Ammon's horn (tissue), 1 donor: ENCODE results near the gene OR1M1.

Source experiments
- DNase-seq: peaks from one replicate; pipeline ENCODE4 v3.0.0-alpha.2; 2016; ENCODE audit warnings: low spot score

OR1M1 gene

DNA sequence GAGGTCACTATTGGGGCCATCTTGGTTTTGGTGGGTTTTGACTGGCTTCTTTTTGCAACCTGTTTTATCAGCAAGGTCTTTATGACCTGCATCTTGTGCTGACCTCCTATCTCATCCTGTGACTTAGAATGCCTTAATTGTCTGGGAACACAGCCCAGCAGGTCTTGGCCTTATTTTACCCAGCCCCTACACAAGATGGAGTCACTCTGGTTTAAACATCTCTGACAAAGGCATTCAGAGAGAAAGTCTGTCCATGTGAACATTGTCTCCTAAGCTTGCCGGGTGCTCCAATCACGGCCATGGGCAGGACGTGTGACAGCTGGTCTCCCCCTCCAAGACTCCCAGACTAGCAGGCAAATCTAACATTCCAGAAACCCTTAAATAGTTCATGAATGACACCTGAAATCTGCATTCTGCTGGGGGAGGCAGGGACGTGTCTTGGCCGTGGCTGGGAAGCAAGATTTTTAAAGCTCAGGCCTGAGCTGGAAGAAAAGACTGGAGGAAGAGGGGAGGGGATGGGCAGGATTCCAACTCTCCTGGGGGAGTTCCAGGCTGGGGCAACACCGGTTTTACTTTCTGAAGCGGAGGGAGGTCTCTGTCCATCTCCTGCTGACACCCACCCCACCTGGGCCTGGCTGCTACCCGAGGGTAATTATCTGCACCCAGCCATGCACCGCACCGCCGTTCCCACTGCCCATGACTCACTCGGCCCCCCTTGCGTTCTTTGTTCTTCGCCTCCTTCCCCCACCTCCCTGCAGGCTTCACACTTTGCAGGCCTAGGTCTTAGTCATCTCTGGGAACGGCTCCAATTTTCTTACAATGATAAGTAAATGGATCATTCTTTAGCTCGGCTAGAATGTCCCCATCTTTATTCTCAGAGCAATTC, 11.6 kb upstream of the OR1M1 start:
- DNase-seq: peak; percentile 73

DNA sequence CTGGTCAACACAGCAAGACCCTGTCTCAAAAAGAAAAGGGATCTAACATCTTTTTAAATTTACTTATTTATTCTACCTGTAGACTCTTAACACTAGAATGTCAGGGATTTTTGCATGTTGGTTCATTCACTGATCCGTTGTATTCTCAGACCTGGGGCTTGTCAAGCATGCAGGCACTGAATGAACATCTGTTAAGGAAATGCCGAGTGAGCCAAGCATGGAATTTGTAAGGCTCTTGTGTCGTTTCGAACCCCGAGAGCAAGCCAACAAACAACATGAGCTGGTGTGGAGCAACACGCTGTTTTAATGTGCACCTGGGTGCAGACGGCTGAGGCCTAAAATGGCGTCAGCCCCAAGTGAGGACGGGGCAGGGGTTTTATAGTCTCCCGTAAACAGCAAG, 10.0 kb upstream of the OR1M1 start:
- no peak for DNase-seq

DNA sequence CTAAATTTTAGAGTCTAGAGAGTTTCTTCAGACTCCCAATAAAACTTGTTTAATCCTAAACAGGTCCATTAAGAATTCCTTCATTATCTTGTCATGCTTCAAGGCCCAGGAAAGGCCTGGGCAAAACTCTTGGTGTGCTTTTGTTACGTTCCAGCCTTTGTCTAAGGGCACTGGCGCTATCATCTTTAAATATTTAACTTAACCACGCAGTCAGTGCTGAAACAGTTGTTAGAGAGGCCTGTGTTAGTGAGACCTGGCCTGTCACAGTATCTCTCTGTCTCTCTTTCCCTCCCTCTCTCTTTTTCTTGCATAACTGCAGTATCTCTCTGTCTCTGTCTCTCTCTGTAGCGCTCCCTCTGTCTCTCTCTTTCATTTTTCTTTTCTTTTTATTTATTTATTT, 8.2 kb upstream of the OR1M1 start:
- DNase-seq: no peak

DNA sequence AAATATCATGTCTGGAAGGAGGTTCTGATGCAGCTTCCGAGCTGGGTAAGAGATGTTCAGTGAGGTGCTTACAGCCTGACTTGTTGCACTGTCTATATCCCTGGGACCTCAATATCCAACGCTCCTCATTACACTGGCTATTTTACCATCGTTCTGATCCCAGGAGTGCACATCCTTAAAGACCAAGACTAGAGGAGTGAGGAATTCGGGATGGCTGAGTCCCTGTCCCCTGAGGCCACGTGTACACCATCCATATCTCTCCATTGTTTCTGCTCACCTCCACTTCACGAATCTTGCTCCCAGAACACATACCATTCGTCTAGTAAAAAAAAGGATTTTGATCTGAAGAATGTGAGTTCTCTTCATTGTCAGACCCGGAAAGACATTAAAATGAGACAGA, 20.5 kb downstream of the OR1M1 start, which contains the start of gene OR7G2:
OR7G2 (minus strand) TSS at position 101 of the 400 bp plus-strand sequence. CDS start 4,232 bp downstream, outside the sequence.
- DNase-seq: no peak

DNA sequence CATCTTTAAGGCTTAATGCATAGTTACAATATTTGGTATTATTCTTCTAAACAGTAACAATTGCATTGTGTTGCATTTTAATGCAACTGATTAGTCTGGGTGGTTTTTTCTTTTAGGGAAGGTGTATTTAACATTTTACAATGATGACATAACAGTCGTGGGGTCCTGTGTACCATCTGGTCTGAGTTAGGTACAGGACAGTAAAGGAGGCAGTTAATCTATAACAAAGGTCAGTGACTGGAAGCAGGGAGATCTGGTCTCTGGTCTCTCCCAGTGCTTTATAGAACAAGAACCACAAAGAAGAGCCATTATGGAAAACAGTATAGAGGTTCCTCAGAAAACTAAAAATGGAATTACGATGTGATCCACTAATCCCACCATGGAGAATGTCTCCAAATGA, 23.1 kb downstream of the OR1M1 start:
- no peak for DNase-seq

DNA sequence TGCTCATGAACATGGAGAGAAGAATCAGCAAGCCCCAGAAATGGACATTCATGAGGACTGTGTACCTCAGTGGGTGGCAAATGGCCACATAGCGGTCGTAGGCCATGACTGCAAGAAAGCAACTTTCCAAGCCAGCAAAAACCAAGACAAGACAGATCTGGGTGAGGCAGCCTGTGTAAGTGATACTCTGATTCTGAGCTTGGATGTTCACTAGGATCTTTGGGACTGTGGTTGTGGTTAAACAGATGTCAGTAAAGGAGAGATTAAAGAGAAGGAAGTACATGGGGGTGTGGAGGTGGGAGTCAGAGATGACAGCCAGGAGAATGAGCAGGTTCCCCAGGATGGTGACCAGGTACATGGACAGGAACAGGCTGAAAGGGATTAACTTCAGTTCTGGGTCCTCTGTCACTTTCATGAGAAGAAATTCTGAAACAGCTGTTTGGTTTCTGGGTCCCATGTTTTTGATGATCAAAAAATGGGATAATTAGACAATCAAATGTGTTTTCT, 28.5 kb downstream of the OR1M1 start, which contains the start of gene OR7G1:
OR7G1 (minus strand) TSS at position 457 of the 507 bp plus-strand sequence; CDS start at position 457, 0 bp downstream.
- no peak for DNase-seq

DNA sequence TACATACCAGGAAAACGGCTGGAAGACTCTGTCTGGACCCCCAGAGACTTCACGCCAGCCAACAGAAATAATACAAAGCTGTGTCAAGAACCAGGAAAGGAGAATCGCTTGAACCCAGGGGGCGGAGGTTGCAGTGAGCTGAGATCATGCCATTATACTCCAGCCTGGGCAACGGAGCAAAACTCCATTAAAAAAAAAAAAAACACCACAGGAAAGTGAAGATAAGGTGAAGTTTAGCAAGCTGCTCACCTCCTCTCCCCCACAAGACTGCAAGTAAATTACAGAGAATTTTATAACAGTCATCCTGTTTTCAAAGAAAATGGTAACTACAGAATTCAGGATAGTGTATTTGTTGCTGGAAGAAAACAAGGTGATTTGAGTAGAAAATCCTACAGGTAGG, 29.7 kb downstream of the OR1M1 start:
- DNase-seq: no peak

DNA sequence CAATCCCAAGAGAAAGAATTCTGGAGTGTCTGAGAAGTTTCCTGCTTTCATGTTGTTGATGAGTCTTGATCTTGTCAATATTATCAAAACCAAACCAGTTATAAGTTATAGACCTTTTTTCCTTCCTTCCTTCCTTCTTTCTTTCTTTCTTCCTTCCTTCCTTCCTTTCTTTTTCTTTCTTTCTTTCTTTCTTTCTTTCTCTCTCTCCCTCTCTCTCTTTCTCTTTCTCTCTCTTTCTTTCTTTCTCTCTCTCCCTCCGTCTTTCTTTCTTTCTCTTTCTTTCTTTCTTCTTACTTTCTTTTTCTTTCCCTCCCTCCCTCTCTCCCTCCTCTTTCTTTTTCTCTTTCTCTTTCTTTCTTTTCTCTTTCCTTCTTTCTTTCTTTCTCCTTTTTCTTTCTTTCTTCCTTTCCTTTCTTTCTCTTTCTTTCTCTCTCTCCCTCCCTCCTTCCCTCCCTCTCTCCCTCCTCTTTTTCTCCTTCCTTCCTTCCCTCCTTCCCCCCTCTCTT, 40.1 kb downstream of the OR1M1 start, which contains the start of gene OR7G3:
OR7G3 (minus strand) TSS at position 51 of the 506 bp plus-strand sequence; CDS start at position 51, 0 bp downstream.
- DNase-seq: no peak

DNA sequence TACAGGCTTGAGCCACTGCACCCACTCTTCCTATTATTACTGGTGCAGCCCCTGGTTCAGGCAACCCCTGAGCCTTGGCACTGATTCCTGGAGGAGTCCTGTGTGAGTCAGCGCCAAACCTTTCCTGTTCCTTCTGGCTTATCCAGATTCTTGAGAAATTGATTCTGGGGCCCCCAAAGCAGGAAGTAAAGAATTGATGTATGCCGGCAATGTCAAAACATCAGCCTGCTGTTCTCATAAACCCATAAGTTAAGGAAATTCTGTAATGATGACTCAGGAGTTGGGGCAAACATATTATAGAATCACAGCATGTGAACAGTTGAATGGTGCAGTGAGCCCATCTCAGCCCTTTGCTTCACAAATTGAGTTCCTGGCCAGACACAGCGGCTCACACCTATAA, 41.3 kb downstream of the OR1M1 start:
- no peak for DNase-seq

DNA sequence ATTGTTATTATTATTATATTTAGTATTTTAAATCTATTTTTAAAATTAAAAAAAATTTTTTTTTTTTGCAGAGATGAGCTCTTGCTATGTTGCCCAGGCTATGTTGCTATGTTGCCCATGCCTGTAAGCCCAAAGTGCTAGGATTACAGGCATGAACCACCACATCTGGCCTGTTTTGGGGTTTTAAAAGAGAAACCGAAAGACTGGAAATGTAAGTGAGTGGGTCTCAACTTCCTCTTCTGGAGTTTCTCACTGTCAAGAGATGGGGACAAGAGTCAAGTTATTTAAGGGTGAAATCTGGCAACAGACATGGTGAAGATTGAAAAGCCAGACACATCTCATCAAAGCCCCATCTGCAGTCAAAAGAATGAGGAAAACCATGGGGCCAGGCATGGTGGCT, 44.1 kb downstream of the OR1M1 start:
- DNase-seq: no peak

DNA sequence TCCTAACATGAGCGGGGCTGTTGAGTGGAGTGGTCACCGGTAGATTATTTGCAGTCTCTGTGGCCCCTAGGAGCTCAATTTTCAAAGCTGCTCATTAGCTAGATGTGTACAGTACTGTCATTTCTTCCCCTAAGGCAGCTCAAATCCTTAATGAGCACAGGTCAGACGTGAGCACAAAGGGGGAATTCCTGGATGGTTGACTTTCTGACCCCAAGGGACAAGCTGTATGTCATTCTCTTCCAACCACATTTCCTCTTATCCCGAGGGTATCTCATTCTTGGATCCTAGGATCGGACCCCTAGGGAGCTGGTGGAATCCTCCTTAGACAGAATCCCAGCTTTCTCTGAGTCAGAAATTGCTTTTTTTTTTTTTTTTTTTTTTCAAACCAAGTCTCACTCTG, 45.6 kb downstream of the OR1M1 start:
- no peak for DNase-seq

DNA sequence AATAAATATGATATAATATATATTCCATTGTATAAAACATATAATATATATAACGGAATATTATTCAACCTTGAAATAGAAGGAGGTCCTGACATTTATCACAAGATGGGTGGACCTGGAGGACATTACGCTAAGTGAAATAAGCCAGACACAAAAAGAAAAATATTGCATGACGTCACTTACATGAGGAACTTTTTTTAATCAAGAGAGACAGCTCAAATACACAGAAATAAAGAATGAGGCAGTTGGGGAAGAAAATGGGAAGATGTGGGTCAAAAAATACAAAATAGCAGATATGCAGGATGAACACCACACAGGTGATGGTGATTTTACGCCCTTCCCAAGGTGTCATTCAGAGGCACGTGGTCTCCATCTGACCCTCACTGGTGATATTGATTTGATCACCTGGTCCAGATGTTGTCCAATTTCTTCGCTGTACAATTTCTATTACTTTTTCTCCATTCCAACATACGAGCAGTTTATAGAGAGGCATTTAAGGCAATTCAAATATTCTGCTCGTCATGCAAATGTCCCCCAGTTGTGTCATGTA, 52.8 kb downstream of the OR1M1 start:
- no peak for DNase-seq

DNA sequence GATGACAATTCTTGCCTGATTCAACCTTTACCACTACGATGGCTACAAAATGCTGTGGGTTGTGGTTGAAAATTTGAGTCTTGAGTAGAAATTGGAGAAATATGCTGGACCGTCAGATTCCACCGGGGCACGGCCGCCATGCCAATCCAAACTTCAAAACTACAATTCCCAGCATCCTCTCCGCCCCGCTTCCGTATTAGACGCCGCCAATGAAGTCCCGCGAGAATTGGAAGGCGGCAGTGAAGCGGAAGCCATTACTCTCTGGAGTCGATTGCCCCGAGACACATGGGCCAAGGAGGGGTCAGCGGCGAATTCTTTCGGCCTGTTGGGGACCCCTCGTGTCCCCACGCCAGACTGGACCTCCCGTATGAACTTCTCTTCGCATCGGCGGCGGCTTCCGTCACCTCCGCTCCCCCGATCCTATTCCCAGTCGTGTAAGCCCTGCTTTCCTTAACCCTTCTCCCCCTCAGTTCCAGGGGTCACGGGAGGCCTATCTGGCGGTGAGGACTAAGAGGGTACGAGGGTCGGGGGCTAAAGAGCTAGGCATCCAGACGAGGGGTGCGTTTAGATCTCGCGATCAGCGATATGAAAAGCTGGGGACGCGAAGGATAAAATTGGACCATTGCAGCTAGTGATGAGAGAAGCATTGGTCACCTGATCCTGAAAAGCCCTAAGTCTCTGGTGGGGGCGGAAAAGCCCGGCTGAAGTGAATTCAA, 53.5 kb downstream of the OR1M1 start, which contains the start of gene ZNF317:
ZNF317 (plus strand) TSS at position 239 of the 716 bp plus-strand sequence. CDS start 15,620 bp downstream, outside the sequence.
- DNase-seq: peak; percentile 95

DNA sequence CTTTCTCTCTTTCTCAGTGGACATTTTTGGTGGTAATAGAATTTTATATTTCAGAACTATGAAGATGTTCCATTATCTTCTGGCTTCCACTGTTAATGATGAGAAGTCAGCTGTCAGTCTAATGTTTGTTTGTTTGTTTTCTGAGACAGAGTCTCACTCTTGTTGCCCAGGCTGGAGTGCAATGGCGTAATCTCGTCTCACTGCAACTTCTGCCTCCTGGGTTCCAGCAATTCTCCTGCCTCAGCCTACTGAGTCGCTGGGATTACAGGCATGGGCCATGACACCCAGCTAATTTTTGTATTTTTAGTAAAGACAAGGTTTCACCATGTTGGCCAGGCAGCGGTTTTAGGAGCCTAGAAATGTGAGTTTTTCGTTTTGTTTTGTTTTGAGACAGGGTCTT, 58.1 kb downstream of the OR1M1 start:
- DNase-seq: no peak
